SU-DHL-6 (cell line): Measurements from ENCODE around the gene NEK10.

ENCODE experiments used
- H2AFZ ChIP-seq: fragments of 200-600 bp; sonication (generic); 2 replicates; pipeline ENCODE4 v1.6.1; 2014; ENCODE audit warnings: low read depth, mild to moderate bottlenecking, moderate library complexity, mixed read lengths, antibody characterized with exemption, low read length; ENCODE audit not compliant: severe bottlenecking
- H3F3A ChIP-seq: fragments of 200-600 bp; shearing (Covaris generic); 2 replicates; pipeline ENCODE4 v1.6.0; 2016; ENCODE audit warnings: antibody characterized with exemption, mild to moderate bottlenecking; ENCODE audit not compliant: insufficient read depth
- H3K27ac ChIP-seq: fragments of 200-600 bp; sonication (generic); 2 replicates; pipeline ENCODE4 v1.5.1; 2016; ENCODE audit warnings: low read depth, mild to moderate bottlenecking, low read length, moderate library complexity, mixed read lengths
- H3K27me3 ChIP-seq: fragments of 200-600 bp; sonication (generic), shearing (Covaris generic); 2 replicates; pipeline ENCODE4 v1.6.0; 2014; ENCODE audit warnings: mild to moderate bottlenecking, low read length
- H3K36me3 ChIP-seq: fragments of 200-600 bp; sonication (generic); 2 replicates; pipeline ENCODE4 v1.6.1; 2014; ENCODE audit warnings: mild to moderate bottlenecking, low read length, mixed read lengths
- H3K4me2 ChIP-seq: fragments of 300-600, 200-600 bp; shearing (Covaris generic), sonication (generic); 2 replicates; pipeline ENCODE4 v1.6.0; 2014; ENCODE audit warnings: low read length, low read depth, mild to moderate bottlenecking; ENCODE audit not compliant: poor library complexity, severe bottlenecking
- H3K4me3 ChIP-seq: fragments of 200-600 bp; sonication (generic); 2 replicates; pipeline ENCODE4 v1.5.1; 2014; ENCODE audit warnings: antibody characterized with exemption, low read length, mild to moderate bottlenecking, mixed read lengths; ENCODE audit not compliant: insufficient read depth, poor library complexity, severe bottlenecking
- H3K79me2 ChIP-seq: fragments of 200-600 bp; sonication (generic); 2 replicates; pipeline ENCODE4 v1.6.1; 2014; ENCODE audit warnings: mild to moderate bottlenecking, low read length, moderate library complexity; ENCODE audit not compliant: insufficient read depth
- H3K9ac ChIP-seq: fragments of 200-600 bp; sonication (generic); 2 replicates; pipeline ENCODE4 v1.7.0; 2014; ENCODE audit warnings: mild to moderate bottlenecking, low read length
- H3K9me2 ChIP-seq: fragments of 200-600 bp; sonication (generic); replicated peaks from 2 replicates; pipeline ENCODE4 v1.6.1; 2014; ENCODE audit warnings: low read length; ENCODE audit not compliant: insufficient read depth
- H3K9me3 ChIP-seq: fragments of 200-600 bp; sonication (generic); 2 replicates; pipeline ENCODE4 v1.6.1; 2014; ENCODE audit warnings: low read length, mixed read lengths; ENCODE audit not compliant: insufficient read depth
- H4K20me1 ChIP-seq: fragments of 200-600 bp; sonication (generic); 2 replicates; pipeline ENCODE4 v1.6.1; 2014; ENCODE audit warnings: low read depth, mild to moderate bottlenecking, antibody characterized with exemption, low read length, moderate library complexity, mixed read lengths
- CTCF ChIP-seq: fragments of 200-600 bp; sonication (generic); IDR thresholded peaks from one replicate; pipeline ENCODE4 v1.5.1; 2017; ENCODE audit warnings: antibody characterized with exemption, mild to moderate bottlenecking, low read length, moderate library complexity; ENCODE audit not compliant: insufficient read depth, poor library complexity, severe bottlenecking
- EZH2phosphoT487 ChIP-seq: fragments of 200-600 bp; sonication (generic), shearing (Covaris generic); conservative IDR thresholded peaks from 2 replicates; pipeline ENCODE4 v1.6.1; 2018; ENCODE audit warnings: mild to moderate bottlenecking, antibody characterized with exemption, low read length, moderate library complexity, mixed read lengths

Gene NEK10

GRCh38 chr3:27324686-27325085 is 44.5 kb downstream of the NEK10 start:
- Histone ChIP-seq H3K27ac (no peak overlapping the region), H3K36me3 (no peaks in the 10 kb centered on the region), H3K4me3 (no peak overlapping the region), H3K79me2 (no peaks in the 10 kb centered on the region), H3F3A (no peaks in the 10 kb centered on the region), H4K20me1 (no peaks in the 10 kb centered on the region), H3K27me3 (no peaks in the 10 kb centered on the region), H3K9me3 (no peaks in the 10 kb centered on the region), H3K9ac (no peak overlapping the region), H3K4me2 (no peak overlapping the region), H2AFZ (no peak overlapping the region), H3K9me2 (no peaks in the 10 kb centered on the region)
- TF ChIP-seq EZH2phosphoT487: no peak
- TF ChIP-seq CTCF: no peak

DNA sequence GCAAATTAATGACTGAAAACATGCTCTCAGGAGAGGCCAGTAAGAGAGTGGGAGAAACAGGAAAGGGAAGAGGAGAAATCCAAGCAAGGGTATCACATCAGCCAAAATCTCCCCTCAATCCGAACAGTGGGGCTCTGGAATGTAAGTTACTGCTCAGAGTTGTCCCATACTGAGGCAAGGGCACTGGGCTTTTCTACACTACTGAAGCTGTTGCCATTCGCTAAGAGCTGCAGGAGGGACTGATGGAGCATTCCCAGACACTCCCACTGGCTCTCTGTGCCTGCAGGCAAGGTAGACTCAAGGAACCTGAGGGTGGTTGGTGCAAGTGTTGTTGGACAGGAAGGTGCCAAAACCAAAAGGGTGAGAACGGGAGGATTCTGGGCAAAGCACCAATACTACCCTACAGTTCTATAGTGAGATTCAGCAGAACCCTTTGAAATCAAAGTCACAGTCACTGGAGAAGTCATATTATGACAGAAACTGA is 46.1 kb downstream of the NEK10 start:
- Histone ChIP-seq H3F3A (no peaks in the 10 kb centered on the region), H3K27me3 (no peaks in the 10 kb centered on the region), H3K9me3 (no peaks in the 10 kb centered on the region), H3K9me2 (no peaks in the 10 kb centered on the region), H3K36me3 (no peaks in the 10 kb centered on the region), H3K9ac (no peak overlapping the region), H3K79me2 (no peaks in the 10 kb centered on the region), H3K27ac (no peak overlapping the region), H3K4me3 (no peak overlapping the region), H4K20me1 (no peaks in the 10 kb centered on the region), H3K4me2 (no peak overlapping the region), H2AFZ (no peak overlapping the region)
- TF ChIP-seq EZH2phosphoT487 (no peak), CTCF (no peak)

DNA sequence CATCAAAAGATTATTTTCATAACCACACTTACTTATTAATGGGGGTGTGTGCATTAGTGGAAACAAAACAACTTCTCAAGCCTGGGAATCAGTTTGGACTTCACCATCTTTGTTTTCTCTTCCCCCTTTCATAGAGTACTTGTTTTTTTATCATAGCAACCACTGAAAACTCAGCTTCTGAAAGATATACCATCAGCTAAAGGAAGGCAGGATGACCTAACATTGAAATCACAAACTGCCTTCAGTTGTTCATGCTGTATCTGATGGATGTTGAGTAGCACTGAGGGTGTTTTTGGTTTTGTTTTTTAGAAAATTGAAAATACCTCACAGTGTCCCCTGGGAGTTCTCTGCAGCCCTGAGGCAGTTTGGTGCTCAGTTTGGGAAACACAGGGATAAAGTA is 46.5 kb downstream of the NEK10 start:
- Histone ChIP-seq H4K20me1 (no peaks in the 10 kb centered on the region), H3K36me3 (no peaks in the 10 kb centered on the region), H3K27me3 (no peaks in the 10 kb centered on the region), H3K4me3 (no peak overlapping the region), H3K4me2 (no peak overlapping the region), H3K79me2 (no peaks in the 10 kb centered on the region), H3K9me3 (no peaks in the 10 kb centered on the region), H3K27ac (no peak overlapping the region), H2AFZ (no peak overlapping the region), H3K9me2 (no peaks in the 10 kb centered on the region), H3K9ac (no peak overlapping the region), H3F3A (no peaks in the 10 kb centered on the region)
- TF ChIP-seq CTCF: no peak
- no peak for TF ChIP-seq EZH2phosphoT487
